Spinal cord (tissue), 10 donors: ENCODE data around the gene CHSY1. TPM values are rescaled to one million over a fixed set of nuclear protein-coding genes. Genes with fewer than 3 reads are reported as not detected.
A peak's percentile ranks its signal among the peaks of the same experiment; 100 is the strongest.

Source experiments
- DNase-seq, 6 donors: peaks; one replicate each; pipeline versions ENCODE4 v3.0.0 to v3.0.0-alpha.2; 2013 to 2015; ENCODE audit warnings: low spot score in 6 of 6, low read depth in 4 of 6
- H3K27ac ChIP-seq: one replicate; pipeline ENCODE4 v1.5.1; 2013; ENCODE audit warnings: low read depth, low read length, control low read depth
- H3K27me3 ChIP-seq: one replicate; pipeline ENCODE4 v1.6.1; 2013; ENCODE audit warnings: low read length; ENCODE audit not compliant: control insufficient read depth, insufficient read depth
- H3K36me3 ChIP-seq: one replicate; pipeline ENCODE4 v1.6.1; 2013; ENCODE audit warnings: low read length; ENCODE audit not compliant: control insufficient read depth, insufficient read depth
- H3K4me1 ChIP-seq: one replicate; pipeline ENCODE4 v1.6.1; 2013; ENCODE audit warnings: low read length; ENCODE audit not compliant: control insufficient read depth, insufficient read depth
- H3K4me3 ChIP-seq: one replicate; pipeline ENCODE4 v1.5.1; 2013; ENCODE audit warnings: low read depth, low read length, control low read depth
- H3K9me3 ChIP-seq: one replicate; pipeline ENCODE4 v1.6.1; 2013; ENCODE audit warnings: low read length; ENCODE audit not compliant: control insufficient read depth, insufficient read depth
- WGBS: methylation state at CpG from one replicate; pipeline ENCODE4 v1.1.5; 2013; ENCODE audit warnings: missing lambda C conversion rate; ENCODE audit not compliant: insufficient coverage; 5-methylcytosine and 5-hydroxymethylcytosine counted together
- polyA plus RNA-seq, 2 donors: library from polyadenylated mRNA; unstranded; fragments of 120-200 nt; gene quantifications; one replicate each; pipeline ENCODE4 v1.2.1, GENCODE V29; 2013; ENCODE audit not compliant: insufficient read length in 2 of 2
- total RNA-seq, 2 donors: library from RNA; depleted of rRNA in 1 of 2; stranded (reverse); fragments of 120-200 nt in 1 of 2; fragments of >200 nt in 1 of 2; gene quantifications; one replicate each; pipeline versions ENCODE4 v1.2.3 to v1.2.4, GENCODE V29; 2013 to 2014
- donor health status: healthy.

The CHSY1 gene
- total and polyA plus RNA-seq, 4 donors = 28.2 to 67.3 (median 32.6) TPM

DNA sequence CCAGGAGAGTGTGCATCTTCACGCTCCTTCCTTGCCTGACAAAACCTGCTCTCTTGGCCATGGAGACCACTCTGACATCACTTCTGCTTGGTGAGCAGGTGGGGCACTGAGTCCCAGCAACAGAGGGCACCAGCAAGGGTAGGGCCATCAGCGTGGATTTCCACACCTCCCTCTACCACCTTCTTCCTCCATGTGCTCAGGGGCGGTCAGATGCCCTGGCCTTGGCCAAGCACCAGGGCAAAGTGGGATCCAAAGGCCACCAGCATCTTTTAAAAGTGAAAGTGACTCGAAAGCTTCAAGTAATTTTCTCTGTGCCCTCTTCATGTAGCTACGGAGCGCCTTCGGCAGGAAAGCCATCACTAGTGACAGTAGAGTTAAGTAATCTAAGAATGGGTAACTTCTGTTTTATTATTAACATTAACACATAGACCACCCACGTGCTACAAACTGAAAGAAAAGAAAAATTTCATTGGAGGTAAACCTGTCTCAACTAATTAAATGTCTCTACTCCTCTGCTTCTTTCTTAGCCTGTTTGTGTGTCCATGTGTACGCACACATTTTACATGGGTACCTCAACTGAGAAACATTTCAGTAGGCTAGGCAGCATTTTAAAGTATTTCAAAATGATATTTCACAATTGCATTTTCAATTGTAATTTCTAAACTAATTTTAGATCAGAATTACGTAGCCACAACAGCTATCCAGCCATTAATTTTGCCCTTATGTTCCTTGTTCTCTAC, 57.9 kb downstream of the CHSY1 start:
- Histone ChIP-seq H3K27me3 (no peaks in the 10 kb centered on the region), H3K36me3 (peaks cover 6% of the 10 kb centered on the region), H3K4me3 (no peak overlapping the region), H3K9me3 (no peaks in the 10 kb centered on the region), H3K27ac (no peak overlapping the region), H3K4me1 (peaks cover 31% of the 10 kb centered on the region)
- WGBS = 90% methylated on average over 2 of the region's 10 CpGs
- no peak for DNase-seq

DNA sequence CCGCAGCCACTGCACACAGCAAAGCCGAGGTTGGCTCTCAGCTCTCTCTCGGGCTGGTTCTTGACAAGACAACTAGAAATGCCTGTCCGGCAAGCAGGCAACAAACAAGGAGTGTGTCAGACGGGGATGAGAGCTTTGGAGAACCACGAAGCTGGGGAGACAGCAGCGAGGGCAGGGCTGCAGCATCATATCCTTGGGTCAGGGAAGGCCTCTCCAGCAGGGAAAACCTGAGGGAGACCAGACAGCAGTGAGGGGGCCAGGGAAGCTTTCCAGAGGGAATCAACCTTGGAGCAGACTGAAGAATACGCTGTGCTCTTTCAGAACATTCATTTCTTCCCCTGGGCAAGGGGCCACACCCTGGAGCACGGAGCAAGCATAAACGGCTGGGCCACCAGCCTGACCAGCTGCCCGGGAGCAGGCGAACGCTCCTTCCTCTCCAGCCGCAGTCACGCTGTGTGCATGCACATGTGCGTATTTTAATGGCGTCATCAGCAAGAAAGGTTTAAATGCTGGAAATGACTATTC, 58.7 kb downstream of the CHSY1 start:
- Histone ChIP-seq H3K27me3 (no peaks in the 10 kb centered on the region), H3K4me1 (peaks cover 26% of the 10 kb centered on the region), H3K36me3 (peaks cover 6% of the 10 kb centered on the region), H3K4me3 (no peak overlapping the region), H3K9me3 (no peaks in the 10 kb centered on the region), H3K27ac (peak overlapping the region; percentile 22)
- no peak for DNase-seq
- 70% methylated on average over 15 of the region's 17 CpGs for WGBS

DNA sequence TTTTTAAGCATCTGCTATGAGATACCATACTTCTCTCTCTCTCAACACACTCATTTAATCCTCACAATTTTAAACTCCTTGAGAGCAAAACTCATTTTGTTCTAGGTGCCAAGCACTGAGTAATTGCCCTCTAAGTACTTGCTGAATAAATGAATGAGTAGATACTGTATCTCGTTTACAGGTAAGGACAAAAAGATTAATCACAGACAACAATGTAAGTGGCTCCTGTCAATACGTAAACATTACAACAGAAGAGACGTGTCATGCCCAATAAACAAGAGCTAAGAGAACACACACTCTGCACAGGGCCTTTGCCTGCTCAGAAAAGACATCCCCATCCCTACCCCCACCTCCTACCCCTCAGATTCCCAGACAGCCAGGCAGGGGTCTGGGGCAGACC, 59.8 kb downstream of the CHSY1 start:
- Histone ChIP-seq H3K36me3 (peaks cover 6% of the 10 kb centered on the region), H3K9me3 (no peaks in the 10 kb centered on the region), H3K4me1 (peaks cover 22% of the 10 kb centered on the region), H3K27me3 (no peaks in the 10 kb centered on the region), H3K4me3 (no peak overlapping the region), H3K27ac (no peak overlapping the region)
- no peak for DNase-seq
- 65% methylated on average over 3 of the region's 3 CpGs for WGBS

DNA sequence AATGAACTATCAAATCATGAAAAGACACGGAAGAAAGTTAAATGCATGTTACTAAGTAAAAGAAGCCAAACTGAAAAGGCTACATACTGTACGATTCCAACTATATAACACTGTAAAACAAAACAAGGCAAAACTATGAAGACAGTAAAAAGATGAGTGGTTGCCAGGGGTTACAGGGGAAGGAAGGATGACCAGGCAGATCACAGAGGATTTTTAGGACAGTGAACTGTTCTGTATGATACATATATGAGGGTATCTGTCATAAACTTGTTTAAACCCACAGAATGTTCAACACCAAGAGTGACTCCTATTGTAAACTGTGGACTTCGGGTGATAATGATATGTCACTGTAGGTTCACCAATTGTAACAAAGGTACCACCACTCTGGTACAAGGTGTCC, 60.6 kb downstream of the CHSY1 start:
- WGBS = no CpG with 5 or more reads among the region's 3 CpGs
- H3K4me1 ChIP-seq = peaks cover 22% of the 10 kb centered on the region
- H3K27me3 ChIP-seq = no peaks in the 10 kb centered on the region

DNA sequence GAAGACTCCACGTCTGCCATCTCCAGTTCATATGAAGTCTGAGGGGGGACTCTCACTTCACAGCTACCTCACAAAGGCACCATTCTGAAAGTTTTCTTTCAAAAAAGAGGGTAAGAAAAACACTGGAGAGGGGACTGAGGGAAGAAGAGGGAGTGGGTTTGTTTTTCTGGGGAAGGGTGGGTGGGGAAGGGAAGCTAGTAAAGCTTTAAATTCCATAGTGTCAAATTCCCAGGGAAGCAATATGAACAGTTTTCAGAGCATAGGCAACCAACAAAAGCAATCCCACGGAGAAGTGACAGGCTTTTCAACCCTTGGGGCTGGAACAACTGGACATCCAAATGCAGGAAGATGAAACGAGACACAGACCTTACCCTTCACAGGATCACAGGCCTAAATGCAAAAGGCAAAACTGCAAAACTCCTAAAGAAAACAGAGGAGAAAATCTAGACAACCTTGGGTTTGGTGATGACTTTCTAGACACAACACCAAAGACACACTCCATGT, 61.7 kb downstream of the CHSY1 start:
- Histone ChIP-seq H3K4me1 (peaks cover 22% of the 10 kb centered on the region), H3K4me3 (no peak overlapping the region), H3K27me3 (no peaks in the 10 kb centered on the region), H3K36me3 (peaks cover 9% of the 10 kb centered on the region), H3K9me3 (no peaks in the 10 kb centered on the region), H3K27ac (peak overlapping the region; percentile 22)
- DNase-seq = no peak
- WGBS = 14% methylated on average over 1 of the region's 3 CpGs

More for the DNA sequence above, 60.6 kb downstream of the CHSY1 start:
- Histone ChIP-seq H3K9me3 (no peaks in the 10 kb centered on the region), H3K36me3 (peaks cover 6% of the 10 kb centered on the region), H3K27ac (no peak overlapping the region), H3K4me3 (no peak overlapping the region)
- no peak for DNase-seq

DNA sequence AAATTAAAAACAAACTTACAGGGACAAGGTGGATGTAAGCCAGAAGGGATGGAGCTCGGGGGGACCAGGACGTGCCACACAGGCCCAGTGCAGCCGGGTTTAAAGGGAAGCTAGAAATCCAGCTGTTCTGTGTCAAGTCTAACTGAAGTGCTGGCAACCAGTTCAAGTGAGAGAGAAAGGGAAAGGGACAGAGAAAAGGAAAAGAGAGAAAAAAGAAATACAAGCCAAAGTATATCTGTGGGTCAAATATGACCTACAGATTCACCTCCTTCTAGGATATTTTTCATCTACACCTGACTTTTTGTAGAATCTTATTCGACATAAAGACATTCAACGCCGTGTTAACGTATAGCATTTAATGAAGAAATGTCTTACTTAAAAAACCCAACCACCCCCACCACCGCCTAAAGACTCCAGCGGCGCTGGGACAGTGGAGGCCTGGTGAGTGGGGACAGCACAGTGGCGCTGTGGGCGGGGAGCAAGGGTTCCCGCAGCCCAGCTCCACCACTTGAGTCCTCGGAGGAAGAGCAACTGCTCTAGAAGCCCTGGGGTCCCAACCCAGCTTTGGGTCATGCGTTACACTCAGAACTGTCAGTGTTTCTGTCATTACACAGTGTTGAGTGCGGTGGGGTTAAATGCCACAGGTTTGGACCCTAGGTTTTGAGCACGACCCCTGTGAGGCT, 62.3 kb downstream of the CHSY1 start:
- DNase-seq = no peak
- peak overlapping the region; percentile 35 for H3K27ac ChIP-seq
- peaks cover 22% of the 10 kb centered on the region for H3K4me1 ChIP-seq
- peaks cover 10% of the 10 kb centered on the region for H3K36me3 ChIP-seq
- H3K4me3 ChIP-seq = no peak overlapping the region
- no peaks in the 10 kb centered on the region for H3K27me3 ChIP-seq
- H3K9me3 ChIP-seq = no peaks in the 10 kb centered on the region
- 67% methylated on average over 10 of the region's 17 CpGs for WGBS

DNA sequence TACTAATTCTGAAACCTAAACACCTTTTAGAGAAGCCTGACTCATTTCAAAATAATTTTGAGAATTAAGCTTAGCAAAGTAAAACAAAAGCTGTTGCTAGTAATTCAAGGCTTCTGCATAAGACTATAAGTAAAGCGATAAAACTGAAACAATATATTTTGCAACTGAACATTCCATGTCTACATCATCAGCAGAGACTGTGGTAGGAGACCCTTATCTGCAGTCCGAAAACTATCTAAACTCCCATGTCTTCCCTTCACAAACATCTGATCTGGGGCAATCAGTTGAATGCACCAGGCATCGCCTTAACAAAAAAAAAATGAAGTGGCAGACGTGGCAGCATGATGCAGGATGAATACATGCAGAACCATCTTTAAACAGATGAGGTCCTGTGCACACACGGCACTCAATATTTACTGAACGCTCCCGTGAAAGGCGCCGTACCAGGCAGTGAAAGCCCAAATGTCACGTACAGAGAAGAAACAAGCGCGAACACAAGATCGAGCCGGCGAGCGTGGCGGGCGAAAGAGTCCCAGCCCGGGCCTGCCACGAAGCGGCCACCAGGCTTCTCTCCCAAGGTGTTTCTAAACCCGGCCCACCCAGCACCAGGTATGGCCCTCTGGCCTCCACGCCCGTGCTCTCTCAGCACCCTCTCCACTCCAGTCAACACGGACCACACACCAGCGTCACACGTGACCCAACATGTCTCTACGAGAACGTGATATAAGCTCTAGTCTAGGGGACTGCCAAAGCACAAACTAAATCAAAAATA, 63.0 kb downstream of the CHSY1 start:
- WGBS = 87% methylated on average over 26 of the region's 29 CpGs
- H3K36me3 ChIP-seq = peaks cover 10% of the 10 kb centered on the region
- DNase-seq = no peak
- peak overlapping the region; percentile 35 for H3K27ac ChIP-seq
- H3K4me3 ChIP-seq = no peak overlapping the region
- no peaks in the 10 kb centered on the region for H3K9me3 ChIP-seq
- peaks cover 22% of the 10 kb centered on the region for H3K4me1 ChIP-seq
- H3K27me3 ChIP-seq = no peaks in the 10 kb centered on the region

DNA sequence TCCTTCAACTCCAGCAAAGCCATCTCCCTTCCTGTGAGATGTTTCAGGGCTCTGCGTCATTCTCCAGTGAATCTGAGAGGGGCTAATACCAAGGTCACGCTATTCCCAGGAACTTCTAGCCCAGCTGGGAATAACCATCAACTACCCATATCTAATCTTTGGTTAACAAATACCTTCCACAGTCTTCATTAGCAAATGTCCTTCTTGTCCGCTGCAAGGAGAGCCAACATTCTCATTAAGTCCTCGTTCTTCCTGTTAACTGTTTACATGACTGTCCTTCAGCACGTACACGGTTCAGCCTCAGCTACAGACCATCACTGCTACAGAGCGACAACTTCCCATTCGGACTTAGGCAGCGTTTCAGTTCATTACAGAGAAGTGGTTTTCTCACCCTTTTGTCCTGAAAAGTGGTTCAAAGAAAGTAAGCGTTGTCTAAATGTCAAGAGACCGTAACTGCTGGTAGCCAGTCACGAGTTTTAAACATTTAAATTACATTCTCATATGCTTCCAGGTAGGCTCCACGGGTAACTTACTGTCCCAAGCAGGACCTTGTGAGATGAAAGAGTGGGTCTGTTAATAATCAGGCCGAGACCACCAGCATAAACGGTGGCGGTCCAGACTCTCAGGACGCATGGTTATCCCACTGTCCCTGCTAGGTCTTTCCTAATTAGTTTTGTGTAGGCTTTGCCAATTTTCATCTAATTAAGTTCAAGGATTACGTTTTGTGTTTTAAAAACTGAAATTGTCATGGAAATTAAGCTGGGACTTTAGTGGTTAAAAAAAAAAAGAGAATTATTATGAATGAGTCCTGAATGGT, 63.8 kb downstream of the CHSY1 start:
- H3K4me3 ChIP-seq = no peak overlapping the region
- 49% methylated on average over 10 of the region's 18 CpGs for WGBS

DNA sequence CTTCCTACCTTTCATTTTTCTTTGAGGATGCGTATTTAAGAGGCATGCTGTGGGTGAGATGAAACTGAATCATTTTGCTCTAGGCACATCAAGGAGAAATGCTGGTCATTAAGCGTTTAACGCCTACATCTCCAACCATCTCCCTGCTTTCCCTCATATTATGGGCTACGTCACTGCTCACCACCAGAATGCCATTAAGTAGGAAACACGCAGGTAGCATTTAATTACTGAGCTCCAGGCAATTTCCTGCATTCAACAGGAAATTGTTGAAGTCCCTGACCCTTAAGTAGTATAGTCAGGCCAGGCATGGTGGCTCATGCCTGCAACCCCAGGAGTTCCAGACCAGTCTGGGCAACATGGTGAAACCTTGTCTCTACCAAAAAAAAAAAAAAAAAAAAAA, 66.1 kb downstream of the CHSY1 start:
- H3K9me3 ChIP-seq = no peaks in the 10 kb centered on the region
- no peak for DNase-seq
- H3K4me3 ChIP-seq = no peak overlapping the region
- peaks cover 6% of the 10 kb centered on the region for H3K36me3 ChIP-seq
- peaks cover 11% of the 10 kb centered on the region for H3K4me1 ChIP-seq
- no peaks in the 10 kb centered on the region for H3K27me3 ChIP-seq
- no peak overlapping the region for H3K27ac ChIP-seq
- 83% methylated on average over 4 of the region's 5 CpGs for WGBS

More for the DNA sequence above, 63.8 kb downstream of the CHSY1 start:
- peaks cover 14% of the 10 kb centered on the region for H3K4me1 ChIP-seq
- H3K9me3 ChIP-seq = no peaks in the 10 kb centered on the region
- H3K36me3 ChIP-seq = peaks cover 8% of the 10 kb centered on the region
- no peaks in the 10 kb centered on the region for H3K27me3 ChIP-seq
- no peak overlapping the region for H3K27ac ChIP-seq
- no peak for DNase-seq
